HG03159 (cell line): ENCODE results near the gene QKI.

Experiments
- ATAC-seq: cut with Tn5 transposase; IDR thresholded peaks from one replicate; pipeline ENCODE4 v1.9.1; 2021; ENCODE audit warnings: mild to moderate bottlenecking, moderate library complexity; ENCODE audit not compliant: unreplicated experiment

Gene QKI

DNA sequence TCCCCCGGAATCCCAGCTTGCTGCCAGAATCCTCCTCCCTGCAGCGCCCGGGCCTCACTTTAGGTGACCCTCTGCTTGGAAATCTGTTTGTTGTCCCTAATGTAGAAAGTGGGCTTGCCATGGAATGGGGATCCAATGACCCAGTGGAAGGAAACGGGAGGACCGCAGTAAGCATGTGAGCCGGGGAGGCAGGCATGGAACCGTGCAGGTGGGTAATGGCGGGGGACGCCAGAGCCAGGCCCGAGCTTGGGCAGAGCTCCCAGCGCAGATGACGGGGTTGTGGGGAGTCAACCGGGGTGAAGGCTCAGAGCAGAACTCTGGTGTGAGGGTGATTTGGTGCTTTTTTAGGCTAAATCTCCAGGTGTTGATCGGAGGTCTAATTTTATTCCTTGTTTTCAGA, 188.3 kb downstream of the QKI start:
- no peak for ATAC-seq

DNA sequence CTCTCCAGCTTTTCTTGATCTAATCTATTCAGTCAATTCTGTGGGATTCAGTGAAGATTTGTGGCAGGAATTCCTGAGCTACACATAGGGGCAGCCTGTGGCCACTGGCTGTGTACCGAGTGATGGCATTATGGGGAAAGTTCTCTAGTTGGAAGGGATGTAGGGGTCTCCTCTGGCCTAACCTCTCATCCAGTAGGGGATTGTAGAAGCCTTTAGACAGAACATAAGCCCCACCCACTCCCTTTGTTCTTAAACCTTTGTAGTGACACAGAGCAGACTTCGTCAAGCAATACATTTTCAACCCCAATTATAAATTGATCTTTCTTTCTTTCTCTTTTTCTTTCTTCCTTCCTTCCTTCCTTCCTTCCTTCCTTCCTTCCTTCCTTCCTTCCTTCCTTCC, 188.9 kb downstream of the QKI start:
- ATAC-seq: no peak

DNA sequence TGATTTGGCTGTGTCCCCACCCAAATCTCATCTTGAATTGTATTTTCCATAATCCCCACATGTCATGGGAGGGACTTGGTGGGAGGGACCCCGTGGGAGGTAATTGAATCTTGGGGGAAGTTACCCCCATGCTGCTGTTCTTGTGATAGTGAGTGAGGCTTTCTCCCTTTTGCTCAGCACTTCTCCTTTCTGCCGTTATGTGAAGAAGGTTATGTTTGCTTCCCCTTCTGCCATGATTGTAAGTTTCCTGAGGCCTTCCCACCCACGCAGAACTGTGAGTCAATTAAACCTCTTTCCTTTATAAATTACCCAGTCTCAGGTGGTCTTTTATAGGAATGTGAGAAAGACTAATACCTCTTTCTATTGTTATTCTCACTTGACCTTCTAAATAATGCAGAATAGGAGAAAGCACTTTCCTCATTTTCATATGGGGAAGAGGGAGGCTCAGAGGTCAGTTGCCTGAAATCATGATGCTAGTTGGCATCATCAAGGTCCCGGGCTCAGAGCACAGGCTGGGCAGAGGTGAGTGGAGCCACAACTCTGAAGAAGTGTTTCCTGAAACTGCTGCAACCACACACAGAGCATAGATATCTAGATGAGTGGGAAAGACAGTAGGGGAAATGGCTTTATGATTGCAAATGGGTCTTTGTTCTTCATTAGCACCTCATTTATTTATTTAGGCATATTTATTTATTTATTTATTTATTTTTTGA, 191.0 kb downstream of the QKI start:
- ATAC-seq: no peak

DNA sequence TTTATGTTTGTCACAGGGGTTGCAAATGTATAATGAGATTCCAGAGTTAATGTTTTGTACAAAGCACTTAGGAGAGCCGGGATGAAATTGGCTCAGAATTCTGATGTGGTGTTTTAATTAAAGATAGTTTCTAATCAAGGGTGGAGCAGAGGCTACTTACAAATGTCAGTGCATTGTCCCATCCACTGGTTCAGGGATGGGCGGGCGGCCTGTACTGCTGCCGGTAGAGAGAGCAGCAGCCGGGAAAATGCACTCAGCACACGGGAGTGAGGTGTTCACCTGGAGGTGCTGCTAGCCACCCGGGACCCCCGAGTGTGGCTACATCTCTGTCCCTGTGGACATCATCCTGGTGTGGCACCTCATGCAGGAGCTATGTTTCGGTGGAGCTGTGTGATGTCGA, 193.3 kb downstream of the QKI start:
- ATAC-seq: no peak

DNA sequence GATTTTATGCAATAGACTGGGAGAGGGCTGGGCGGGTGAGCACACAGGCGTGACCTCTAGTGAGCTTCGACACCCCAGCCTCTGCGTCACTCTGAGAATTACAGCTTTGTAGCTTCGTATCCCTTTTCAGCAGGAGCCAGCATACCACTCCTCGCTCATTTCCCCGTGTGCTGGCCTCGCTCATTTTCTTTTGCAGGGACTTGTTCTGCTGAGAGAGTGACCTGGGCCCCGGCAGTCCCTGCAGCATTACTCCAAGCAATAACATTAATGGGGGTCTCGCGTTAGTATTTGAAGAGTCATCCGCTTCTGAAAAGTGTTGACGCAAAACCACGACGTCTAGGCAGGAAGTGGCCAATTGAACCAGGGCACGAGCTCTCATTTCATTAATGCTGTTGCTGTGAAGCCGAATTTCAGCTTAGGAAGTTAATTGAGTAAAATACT, 193.7 kb downstream of the QKI start:
- no peak for ATAC-seq

DNA sequence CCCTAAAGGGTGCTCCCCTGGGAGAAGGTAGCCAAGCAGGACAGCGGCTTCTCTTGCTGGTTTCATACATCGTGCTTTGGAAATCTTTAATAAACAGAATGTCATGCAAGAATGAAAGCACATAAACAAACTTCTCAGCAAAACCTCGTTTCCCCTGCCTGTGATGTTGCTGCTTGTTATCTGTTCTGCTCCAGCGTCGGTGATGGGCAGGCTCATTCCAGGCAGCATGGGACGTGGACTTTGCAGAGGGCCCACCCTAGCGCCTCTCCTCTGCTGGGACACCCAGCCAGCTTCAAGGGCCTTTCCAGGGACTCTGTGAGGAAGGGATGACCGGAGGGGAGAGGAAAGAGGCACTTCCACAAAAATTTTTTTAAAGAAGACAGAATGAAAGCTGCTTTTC, 197.7 kb downstream of the QKI start:
- ATAC-seq: no peak

DNA sequence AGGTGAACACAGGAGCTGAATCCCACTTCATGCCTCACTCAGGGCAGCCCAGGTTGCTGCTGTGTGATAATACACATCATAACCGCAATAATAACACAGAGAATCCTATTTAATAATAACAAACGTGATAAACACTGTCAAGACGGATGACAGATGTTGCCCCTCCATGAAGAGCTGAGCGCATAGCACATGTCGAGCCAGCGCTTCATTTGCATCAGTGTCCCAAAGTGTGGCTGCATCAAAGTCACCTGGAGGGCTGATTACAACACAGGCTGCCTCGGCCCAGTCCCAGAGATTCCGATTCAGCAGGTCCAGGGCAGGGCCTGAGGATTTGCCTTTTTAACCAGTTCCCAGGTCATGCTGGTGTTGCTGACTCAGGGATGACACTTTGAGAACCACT, 198.5 kb downstream of the QKI start:
- ATAC-seq: no peak

DNA sequence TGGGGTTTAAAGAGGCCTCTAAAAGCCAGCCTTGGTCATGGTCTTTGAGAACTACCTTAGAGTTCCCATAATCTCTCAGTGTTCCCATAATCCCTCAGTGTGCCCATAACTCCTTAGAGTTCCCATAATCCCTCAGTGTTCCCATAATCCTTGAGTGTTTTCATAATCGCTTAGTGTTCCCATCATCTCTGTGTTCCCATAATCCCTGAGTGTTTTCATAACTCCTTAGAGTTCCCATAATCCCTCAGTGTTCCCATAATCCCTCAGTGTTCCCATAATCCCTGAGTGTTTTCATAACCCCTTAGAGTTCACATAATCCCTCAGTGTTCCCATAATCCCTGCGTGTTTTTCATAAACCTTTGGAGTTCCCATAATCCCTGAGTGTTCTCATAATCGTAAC, 199.2 kb downstream of the QKI start:
- ATAC-seq: no peak

DNA sequence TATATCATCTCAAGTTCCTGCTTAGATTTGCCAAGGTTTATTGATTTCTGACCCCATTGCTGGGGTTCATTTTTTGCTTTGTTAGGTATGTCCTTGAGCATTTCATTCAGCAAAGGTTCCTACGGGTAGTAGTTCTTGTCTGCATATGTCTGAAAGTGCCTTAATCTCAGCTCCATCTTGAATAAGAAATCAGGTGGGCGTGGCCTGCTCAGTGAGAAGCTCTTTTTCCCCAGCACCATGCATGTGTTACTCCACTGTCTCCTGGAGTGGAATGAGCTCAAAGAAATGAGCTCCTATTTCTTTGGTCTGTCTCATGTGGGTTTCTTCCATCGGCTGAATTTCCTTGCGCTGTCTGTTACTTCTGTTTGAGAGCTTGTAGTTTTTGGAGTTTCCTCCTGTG, 201.9 kb downstream of the QKI start:
- no peak for ATAC-seq

DNA sequence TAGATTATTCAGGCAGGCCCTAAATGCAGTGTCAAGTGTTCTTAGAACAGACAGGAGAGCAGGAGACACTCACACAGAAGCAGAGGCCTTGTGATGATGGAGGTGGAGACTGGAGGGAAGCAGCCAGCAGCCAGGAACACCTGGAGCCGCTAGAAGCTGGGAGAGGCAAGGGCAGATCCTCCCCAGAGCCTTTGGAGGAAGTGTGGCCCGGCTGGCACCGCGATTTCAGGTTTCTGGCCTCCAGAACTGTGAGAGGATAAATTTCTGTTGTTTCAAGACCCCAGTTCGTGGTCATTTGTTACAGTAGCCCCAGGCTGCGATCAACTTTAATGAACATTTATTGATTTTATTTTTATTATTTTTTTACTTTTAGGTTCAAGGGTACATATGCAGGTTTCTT, 203.0 kb downstream of the QKI start:
- no peak for ATAC-seq

DNA sequence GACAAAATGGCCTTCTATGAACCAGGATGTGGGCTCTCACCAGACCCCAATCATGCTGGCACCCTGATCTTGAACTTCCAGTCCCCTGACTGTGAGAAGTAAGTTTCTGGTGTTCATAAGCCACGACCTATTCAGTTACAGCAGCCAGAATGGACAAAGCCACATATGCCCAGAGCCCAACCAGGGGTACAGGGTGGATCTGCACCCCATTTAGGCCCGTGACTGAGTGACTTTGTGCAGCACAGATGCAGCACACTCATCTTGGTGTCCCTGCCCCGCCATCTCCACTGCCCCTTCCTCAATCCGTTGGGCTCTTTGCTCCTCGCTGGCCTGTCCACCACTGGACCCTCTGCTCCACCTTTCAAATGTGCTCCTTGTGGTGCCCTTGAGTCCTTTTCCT, 205.6 kb downstream of the QKI start:
- no peak for ATAC-seq

DNA sequence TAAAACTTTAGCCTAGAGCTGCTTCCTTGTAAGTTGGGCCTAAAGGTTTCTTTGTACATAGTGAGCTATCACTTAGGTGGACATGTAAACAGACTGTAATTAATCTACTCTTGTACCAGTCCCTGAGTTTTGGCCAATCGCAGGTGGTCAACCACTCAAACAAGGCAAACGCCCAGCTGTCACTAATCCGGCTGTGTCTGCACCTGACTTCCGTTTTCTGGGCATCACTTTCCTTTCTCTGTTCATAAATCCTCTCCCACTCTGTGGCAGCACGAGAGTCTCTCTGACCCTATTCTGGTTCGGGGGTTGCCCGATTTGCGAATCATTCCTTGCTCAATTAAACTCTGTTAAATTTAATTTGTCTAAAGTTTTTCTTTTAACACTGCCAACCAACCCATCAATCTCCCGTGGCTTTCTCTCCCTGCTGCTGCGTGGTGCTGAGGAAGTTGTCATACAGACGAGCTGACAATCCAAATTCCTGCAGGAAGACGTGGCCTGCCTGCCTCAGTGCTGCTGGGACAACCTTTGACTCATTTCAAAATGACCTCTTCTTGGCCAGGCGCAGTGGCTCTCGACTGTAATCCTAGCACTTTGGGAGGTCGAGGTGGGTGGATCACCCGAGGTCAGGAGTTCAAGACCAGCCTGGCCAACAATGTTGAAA, 206.3 kb downstream of the QKI start:
- ATAC-seq: no peak

DNA sequence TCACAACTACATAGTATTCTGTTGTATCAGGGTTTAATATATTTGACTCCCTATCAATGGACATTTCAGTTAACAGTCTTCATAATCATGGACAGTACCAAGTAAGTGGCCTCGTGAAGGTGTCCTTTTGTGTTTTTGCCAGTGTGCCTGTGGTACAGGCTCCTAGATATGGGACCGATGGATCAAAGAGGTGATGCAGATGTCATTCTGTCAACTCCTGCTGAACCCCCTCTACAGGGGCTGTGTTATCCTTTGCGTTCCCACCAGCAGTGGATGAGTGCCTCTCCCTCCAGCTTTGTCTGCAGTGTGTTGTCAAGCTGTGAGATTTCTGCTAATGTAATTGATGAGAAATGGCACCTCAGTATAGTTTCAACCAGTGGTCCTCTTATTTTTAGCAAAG, 210.7 kb downstream of the QKI start:
- ATAC-seq: no peak

DNA sequence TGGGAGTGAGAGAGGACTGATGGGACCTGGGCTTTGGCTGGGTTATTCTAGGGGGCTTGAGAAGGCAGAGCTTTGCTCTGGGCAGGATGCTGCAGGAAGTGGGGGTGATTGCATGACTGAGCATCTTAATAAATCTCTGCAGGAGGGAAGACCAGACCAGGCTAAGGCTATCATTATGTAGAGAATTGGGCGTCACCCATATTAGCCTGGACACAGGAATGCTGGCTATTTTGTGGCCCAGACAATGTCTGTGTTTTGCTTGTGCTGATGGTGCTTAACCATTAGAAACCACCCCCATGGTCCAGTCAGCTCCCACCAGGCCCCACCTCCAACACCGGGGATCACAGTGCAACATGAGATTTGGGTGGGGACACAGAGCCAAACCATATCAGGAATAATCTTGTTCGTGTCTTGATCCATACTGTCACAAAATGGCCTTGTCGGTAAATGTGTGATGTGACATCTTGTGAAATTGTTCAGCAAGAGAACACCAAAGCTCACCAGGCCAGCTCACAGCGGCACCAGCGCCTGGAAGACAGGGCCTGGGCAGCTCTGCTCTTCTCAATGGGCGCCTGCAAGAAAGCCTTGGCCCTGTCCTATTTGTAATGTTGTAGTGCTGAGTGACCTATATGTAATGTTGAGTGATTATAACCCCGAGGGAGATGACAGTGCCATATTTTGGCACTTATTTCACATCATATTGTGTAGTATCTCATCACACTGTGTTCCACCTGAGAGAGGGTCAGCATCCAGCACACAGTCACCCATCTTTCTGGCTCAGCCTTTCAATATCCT, 211.8 kb downstream of the QKI start:
- no peak for ATAC-seq

DNA sequence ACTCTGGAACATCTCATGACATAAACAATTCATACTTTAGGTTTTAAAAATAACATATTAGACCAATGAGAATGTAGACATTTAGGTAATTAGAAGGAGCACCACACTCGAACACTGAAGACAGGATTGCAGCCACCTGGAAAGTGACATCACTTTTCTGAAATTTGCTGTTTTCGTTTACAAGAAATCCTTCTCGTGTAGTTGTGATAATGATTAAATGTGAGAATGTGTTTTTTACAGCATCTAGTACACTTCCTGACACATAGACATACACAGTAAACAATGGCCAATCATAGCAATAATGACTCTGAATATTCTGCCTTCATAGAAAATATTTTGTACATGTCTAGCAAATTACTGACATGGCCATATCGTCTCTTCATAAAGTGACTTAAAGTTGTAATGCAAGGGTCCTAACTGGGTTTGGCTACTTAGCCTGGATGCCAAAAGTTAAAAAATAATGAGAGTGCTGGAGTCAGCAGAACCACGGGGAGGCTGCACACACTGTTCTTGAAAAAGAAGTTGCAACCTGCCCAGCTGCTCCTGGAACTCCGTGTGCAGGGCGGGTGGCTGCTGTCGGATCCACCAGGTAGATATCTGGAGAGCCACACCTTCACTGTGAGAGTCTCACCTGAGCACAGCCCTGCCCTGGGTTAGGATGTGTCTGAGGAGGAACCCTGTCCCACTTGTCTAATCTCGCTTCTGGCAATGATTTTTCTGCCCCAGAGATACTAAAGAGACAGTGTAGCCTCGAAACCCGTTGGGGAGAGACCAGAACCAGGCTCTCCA, 212.9 kb downstream of the QKI start:
- no peak for ATAC-seq
